Heart left ventricle (tissue), 16 donors: Measurements from ENCODE around the gene CCBE1. TPM values are rescaled to one million over a fixed set of nuclear protein-coding genes. Genes with fewer than 3 reads are reported as not detected.

Experiments
- ATAC-seq, 4 donors: fragments of 200-7000 bp; cut with Tn5 transposase; one replicate each; pipeline ENCODE4 v1.9.1; 2020 to 2022; ENCODE audit warnings: moderate library complexity in 4 of 4, mild to moderate bottlenecking in 3 of 4, moderate number of reproducible peaks in 1 of 4
- DNase-seq, 5 donors: peaks; one replicate each; pipeline ENCODE4 v3.0.0-alpha.2; 2020
- H3K27ac ChIP-seq, 12 donors: fragments of 200-600 bp; sonication (generic) in 4 of 12; one replicate each; pipeline versions ENCODE4 v1.5.0 to v1.8.0; 2016 to 2022; ENCODE audit warnings: mild to moderate bottlenecking in 2 of 12
- H3K27me3 ChIP-seq, 9 donors: fragments of 200-600 bp; sonication (generic) in 2 of 9; one replicate each; pipeline versions ENCODE4 v1.5.1 to v1.8.0; 2016 to 2022; ENCODE audit warnings: mild to moderate bottlenecking in 3 of 9
- H3K36me3 ChIP-seq, 9 donors: fragments of 200-600 bp; sonication (generic) in 2 of 9; one replicate each; pipeline versions ENCODE4 v1.5.0 to v1.8.0; 2018 to 2022; ENCODE audit warnings: mild to moderate bottlenecking in 2 of 9
- H3K4me1 ChIP-seq, 12 donors: fragments of 200-600 bp; sonication (generic) in 4 of 12; one replicate each; pipeline versions ENCODE4 v1.5.0 to v1.8.0; 2016 to 2022; ENCODE audit warnings: mild to moderate bottlenecking in 3 of 12
- H3K4me3 ChIP-seq, 12 donors: fragments of 200-600 bp; sonication (generic) in 4 of 12; one replicate each; pipeline versions ENCODE4 v1.5.0 to v1.8.0; 2017 to 2022; ENCODE audit warnings: mild to moderate bottlenecking in 9 of 12, moderate library complexity in 4 of 12
- H3K9me3 ChIP-seq, 12 donors: fragments of 200-600 bp; sonication (generic) in 4 of 12; one replicate each; pipeline versions ENCODE4 v1.5.0 to v1.8.0; 2016 to 2022; ENCODE audit warnings: mild to moderate bottlenecking in 1 of 12
- CTCF ChIP-seq, 12 donors: fragments of 200-600 bp; sonication (generic) in 4 of 12; IDR thresholded peaks; one replicate each; pipeline versions ENCODE4 v1.5.0 to v1.8.0; 2018 to 2022; ENCODE audit warnings: antibody characterized with exemption in 12 of 12, mild to moderate bottlenecking in 5 of 12
- POLR2A ChIP-seq, 2 donors: fragments of 450-650 bp; IDR thresholded peaks; one replicate each; pipeline ENCODE4 v1.6.1; 2017; ENCODE audit warnings: antibody characterized with exemption in 2 of 2, mild to moderate bottlenecking in 2 of 2, moderate library complexity in 2 of 2
- WGBS, 4 donors: extraction: QIAGEN DNeasy Blood & Tissue Kit in 2 of 4; methylation state at CpG; one replicate each; pipeline versions ENCODE4 v1.1.5 to v1.1.7; 2013 to 2018; 5-methylcytosine and 5-hydroxymethylcytosine counted together
- intact Hi-C, 10 donors: fragments of 100-400 bp; cut with DNase I; formaldehyde crosslinking; loops; one replicate each; pipeline versions ENCODE4 v1.11.1 to v1.14.2; 2022
- polyA plus RNA-seq, 2 donors: library from polyadenylated mRNA; stranded (reverse); fragments of 200-250 nt; gene quantifications; one replicate each; pipeline ENCODE4 v1.2.3, GENCODE V29; 2013
- total RNA-seq, 9 donors: library from RNA; depleted of rRNA in 2 of 9; stranded (reverse); fragments of >200 nt in 2 of 9; fragmentation: NEBNext Ultra II Directional in 3 of 9; extraction: Animal tissue kit (Norgen Biotek cat#: 25700) in 3 of 9; gene quantifications; one replicate each; pipeline versions ENCODE4 v1.1.0 to v1.2.4, GENCODE V29; 2016 to 2023
- donor health status: ischemic (EF 13 %, LVEDD 7.1; RV severe dilation, severe dysfunction).
- donor health status: healthy with polysubstance abuse.
- donor health status: DM: no; HTN: yes; CAD: no.
- donor health status: DM: no; HTN: no; CAD: no.
- donor health status: ischemic (EF 25% LVEDD 6.9; RV normal size, moderate dysfunction).
- donor health status: ischemic (EF 25% LVEDD 5.7; RV mildly dilated, moderate dysfunction).
- donor health status: healthy.
- donor health status: DM: yes; HTN: yes; CAD: no.
- donor health status: ischemic (EF 35%, LVEDD 5.7; RV mildly dilated, moderate dysfunction).
- donor health status: nonischemic (EF 11% LVEDD 7.7; RV severe dilation, severe dysfunction).
- donor health status: DM: yes; HTN: yes; CAD: no.
- donor health status: PGD.
- donor health status: ischemic (EF 29% LVEDD 5.4; RV normal size, mild dysfunction).
- donor health status: nonischemic (EF 23%, LVEDD 6.1; RV moderate dilation, normal function).

CCBE1 gene
- total and polyA plus RNA-seq, 11 donors: 0.15 to 6.3 (median 0.74) TPM

GRCh38 chr18:59451963-59452362, 245.3 kb downstream of the CCBE1 start:
- ATAC-seq: no peak
- intact Hi-C loops: loop anchor here in 6 of 10 donors (10.0 kb wide), 5 partner anchors 153 to 243 kb away; partner anchors contain the start of gene CCBE1 (in 1 of the 6)
- Histone ChIP-seq H3K9me3 (no peaks in the 10 kb centered on the region), H3K4me1 (peaks cover 0 to 12% (median 0%) of the 10 kb centered on the region in 12 donors), H3K27me3 (peaks cover 0 to 5% (median 0%) of the 10 kb centered on the region in 9 donors), H3K36me3 (no peaks in the 10 kb centered on the region), H3K4me3 (no peak overlapping the region), H3K27ac (no peak overlapping the region)
- TF ChIP-seq CTCF (IDR thresholded peaks at IDR 0.05): no peak
- no peak for TF ChIP-seq POLR2A (IDR thresholded peaks at IDR 0.05)
- 72 to 74% (median 72%) methylated on average over 6 of the region's 6 CpGs for WGBS, 4 donors
- DNase-seq: no peak

DNA sequence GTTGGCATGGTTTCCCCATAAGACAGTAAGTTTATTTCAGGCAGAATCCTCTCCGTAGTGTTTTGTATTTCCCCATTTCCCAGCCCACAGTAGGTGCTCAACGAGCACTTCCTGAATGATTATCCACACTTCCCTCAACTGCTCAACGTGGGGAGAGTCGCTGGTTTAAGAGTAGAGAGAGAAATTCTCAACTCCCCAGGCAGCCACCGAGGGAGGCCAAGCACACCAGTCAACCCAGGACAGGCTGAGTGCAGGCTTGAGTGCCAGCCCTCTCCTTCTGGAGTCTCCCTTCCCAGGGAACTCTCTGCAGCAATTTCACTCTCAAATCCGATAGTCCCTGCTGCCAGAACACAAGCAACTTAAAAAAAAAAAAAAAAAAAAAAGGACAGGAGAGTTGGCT, 246.2 kb downstream of the CCBE1 start:
- intact Hi-C loops: loop anchor here in 6 of 10 donors (10.0 kb wide), 5 partner anchors 154 to 244 kb away; partner anchors contain the start of gene CCBE1 (in 1 of the 6)
- Histone ChIP-seq H3K9me3 (no peaks in the 10 kb centered on the region), H3K27me3 (peaks cover 0 to 5% (median 0%) of the 10 kb centered on the region in 9 donors), H3K27ac (no peak overlapping the region), H3K36me3 (no peaks in the 10 kb centered on the region), H3K4me1 (peaks cover 0 to 12% (median 0%) of the 10 kb centered on the region in 12 donors), H3K4me3 (no peak overlapping the region)
- no peak for DNase-seq
- ATAC-seq: no peak
- 40 to 64% (median 43%) methylated on average over 5 to 6 of the region's 6 CpGs for WGBS, 4 donors
- TF ChIP-seq CTCF (IDR thresholded peaks at IDR 0.05): no peak
- no peak for TF ChIP-seq POLR2A (IDR thresholded peaks at IDR 0.05)

- no peaks in the 10 kb centered on the region for H3K36me3 ChIP-seq
- no peak overlapping the region for H3K27ac ChIP-seq
- ATAC-seq (no peak), DNase-seq (no peak)
- no peak overlapping the region for H3K4me3 ChIP-seq
- H3K27me3 ChIP-seq: peaks cover 0 to 5% (median 0%) of the 10 kb centered on the region in 9 donors
- intact Hi-C loops: no loop called here
- WGBS, 4 donors: 86 to 90% (median 87%) methylated on average over 4 of the region's 4 CpGs
- TF ChIP-seq POLR2A (IDR thresholded peaks at IDR 0.05): no peak
- TF ChIP-seq CTCF (IDR thresholded peaks at IDR 0.05): no peak
- no peaks in the 10 kb centered on the region for H3K4me1 ChIP-seq
- H3K9me3 ChIP-seq: no peaks in the 10 kb centered on the region
Measured at GRCh38 chr18:59448546-59448945, 248.7 kb downstream of the CCBE1 start.

DNA sequence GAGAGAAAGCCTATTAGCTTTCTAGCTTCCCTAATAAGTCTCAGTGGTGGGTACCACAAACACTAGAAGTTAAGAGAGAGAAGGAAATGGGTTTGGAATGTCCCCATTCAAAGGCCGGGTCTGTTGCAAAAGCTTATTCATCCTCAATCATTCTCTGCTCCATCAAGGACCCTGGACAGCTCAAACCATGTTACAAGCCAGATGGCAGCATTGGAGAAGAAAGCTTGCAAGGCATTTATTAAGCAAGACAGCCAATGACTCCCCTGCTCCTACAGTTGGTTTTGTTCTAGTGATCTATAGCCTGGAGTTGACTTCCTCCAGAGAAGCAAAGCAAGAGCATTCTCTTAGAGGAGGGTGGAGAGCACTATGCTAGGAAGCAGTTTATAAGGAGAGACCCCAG, 251.2 kb downstream of the CCBE1 start:
- TF ChIP-seq CTCF (IDR thresholded peaks at IDR 0.05) (peak in 1 of 12 donors; percentile 15), POLR2A (IDR thresholded peaks at IDR 0.05) (no peak)
- 0 to 22% (median 17%) methylated on average over 1 of the region's 1 CpG for WGBS, 4 donors
- no peak overlapping the region for H3K27ac ChIP-seq
- DNase-seq (no peak), ATAC-seq (peak in 1 of 4 donors; percentile 26)
- H3K9me3 ChIP-seq: peaks cover 0 to 1% (median 0%) of the 10 kb centered on the region in 12 donors
- intact Hi-C loops: no loop called here
- H3K27me3 ChIP-seq: no peaks in the 10 kb centered on the region
- no peak overlapping the region for H3K4me3 ChIP-seq
- H3K36me3 ChIP-seq: no peaks in the 10 kb centered on the region
- no peaks in the 10 kb centered on the region for H3K4me1 ChIP-seq
